GM18508 (cell line): ENCODE results near the gene OCIAD1.
"Not testable (repeated sequence)": the region's sequence is repeated elsewhere in the genome, so short reads cannot be mapped to it uniquely, and the experiment has no call there.

ENCODE experiments used
- ATAC-seq: cut with Tn5 transposase; IDR thresholded peaks from one replicate; pipeline ENCODE4 v1.9.1; 2021; ENCODE audit warnings: moderate number of reproducible peaks; ENCODE audit not compliant: insufficient read depth, unreplicated experiment

The OCIAD1 gene

DNA sequence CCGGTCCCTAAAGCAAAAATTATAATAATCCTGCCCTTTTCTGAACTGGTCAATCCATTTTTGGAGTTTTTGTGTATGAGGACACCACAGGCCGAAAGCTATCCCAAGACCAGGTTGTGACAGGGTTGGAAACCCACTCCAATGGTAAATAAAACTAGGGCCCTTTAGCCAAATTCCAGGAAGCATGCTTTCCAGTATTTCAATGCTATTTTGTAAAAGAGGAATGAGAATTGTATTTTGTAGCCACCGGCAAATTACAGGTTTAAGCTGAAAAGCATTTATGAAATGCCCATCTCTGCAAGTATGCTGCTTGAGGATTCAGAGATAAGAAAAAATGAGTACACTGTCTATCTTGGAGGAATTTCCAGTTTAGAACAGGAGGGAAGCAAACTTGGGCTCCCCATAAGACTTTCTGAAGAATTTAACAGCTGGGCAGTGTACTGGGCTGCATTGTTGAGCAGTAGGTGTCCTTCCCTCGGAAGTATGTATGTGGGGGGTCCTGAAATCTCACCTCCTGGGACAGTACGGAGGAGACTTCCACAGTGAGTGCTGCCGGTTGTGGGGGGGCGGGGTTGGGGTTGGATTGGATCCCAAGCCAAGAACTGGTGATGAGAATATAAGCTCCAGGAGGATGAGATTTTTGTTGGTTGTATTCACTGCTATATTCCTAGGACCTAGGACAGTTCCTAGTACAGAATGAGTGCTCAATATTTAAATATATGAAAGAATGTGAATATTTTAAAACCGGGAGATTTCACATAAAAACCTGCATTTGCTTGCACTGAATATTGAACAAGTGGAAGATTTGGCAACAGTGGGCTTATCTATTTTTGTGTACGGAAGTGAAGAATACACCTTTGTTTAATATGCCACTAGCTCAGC is 48.9 kb downstream of the OCIAD1 start:
- no peak for ATAC-seq

DNA sequence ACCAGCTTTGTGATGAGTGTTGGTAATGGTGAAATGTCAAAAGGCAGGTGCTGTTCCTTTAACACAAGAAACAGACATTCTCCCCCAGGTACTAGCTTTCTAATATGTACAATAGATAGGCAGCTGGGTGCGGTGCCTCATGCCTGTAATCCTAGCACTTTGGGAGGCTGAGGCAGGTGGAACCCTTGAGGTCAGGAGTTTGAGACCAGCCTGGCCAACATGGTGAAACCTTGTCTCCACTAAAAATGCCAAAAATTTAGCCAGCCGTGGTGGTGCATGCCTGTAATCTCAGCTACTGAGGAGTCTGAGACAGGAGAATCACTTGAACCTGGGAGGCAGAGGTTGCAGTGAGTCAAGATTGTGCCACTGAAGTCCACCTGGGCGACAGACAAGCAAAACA is 50.8 kb downstream of the OCIAD1 start:
- ATAC-seq, result not testable (repeated sequence)

- not testable (repeated sequence) for ATAC-seq
These were observed 58.9 kb downstream of the OCIAD1 start for GRCh38 chr4:48889750-48890149.

DNA sequence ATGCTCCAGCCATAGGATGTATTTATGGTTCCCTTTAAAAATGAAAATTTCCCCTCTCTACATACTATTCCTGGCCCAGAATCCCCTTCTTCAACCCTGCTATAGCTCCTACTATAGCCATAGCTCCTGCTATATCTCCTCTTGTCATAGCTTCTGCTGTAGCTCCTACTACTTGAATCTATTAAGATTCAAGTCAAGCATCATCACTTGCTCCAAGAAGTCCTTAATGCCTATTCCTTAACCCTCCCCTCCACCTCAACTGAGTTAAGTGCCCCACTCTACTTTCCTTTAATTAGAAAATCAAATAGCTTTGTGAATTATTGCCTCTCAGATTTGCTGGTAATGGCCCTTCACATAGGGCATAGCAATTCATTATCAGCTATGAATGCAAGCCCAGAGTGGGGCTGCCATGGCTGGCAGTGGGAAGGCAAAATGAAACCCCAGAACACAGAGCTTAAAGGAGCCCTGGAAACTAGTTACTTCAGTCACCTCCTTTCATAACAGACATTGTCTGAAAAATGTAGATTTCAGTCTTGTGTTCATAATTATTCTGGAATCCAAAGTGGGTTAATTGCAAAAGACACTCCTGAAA is 60.2 kb downstream of the OCIAD1 start:
- ATAC-seq, result no peak

DNA sequence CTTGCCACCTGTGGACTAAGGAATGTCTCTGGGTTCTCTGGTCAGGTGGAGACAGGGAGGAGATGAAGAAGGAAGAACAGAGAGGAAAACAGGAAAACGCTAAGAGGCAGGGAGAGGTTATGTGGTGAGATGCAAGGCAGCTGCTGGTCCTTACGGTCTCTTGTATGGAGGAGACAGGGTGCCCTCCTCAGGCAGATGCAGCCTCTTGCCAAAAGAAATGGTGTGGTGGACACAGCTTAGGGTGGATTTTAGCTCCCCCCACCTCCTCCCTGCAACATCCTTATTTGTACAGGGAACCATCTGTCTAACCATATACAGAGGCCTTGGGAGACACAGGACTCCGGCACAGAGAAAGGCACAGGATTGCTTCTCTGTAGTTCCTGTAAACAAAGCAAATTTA is 66.0 kb downstream of the OCIAD1 start:
- no peak for ATAC-seq

DNA sequence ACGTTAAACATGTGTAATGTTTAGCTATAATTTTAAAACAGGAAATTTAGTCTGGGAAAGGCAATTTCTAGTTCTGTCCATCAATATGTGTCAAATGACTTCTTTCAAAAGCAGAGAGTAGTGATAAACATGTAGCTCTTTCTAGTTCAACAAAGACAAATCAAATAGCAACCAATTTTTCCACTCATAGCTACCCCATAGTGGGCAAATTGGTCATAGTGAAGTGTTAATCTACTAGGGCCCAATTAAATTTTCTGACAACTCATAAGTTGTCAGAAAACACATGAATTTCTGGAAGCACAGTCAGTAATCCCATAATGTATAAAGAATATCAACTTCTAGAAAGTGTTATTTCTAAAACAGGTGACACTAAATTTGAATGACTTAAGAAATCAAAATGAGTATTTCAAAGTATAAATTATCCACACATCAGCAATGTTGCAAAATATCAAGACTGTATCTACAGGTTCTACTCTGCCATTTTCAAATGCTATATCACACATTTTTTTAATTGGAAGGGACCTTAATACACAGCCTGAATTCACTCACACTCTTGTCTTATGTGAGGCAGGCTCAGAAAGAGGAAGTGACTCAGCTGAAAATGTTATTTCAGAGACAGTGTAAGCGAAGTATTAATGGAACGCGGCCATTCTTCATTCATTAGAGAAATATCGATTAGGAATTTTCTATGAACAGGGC is 68.0 kb downstream of the OCIAD1 start:
- no peak for ATAC-seq

DNA sequence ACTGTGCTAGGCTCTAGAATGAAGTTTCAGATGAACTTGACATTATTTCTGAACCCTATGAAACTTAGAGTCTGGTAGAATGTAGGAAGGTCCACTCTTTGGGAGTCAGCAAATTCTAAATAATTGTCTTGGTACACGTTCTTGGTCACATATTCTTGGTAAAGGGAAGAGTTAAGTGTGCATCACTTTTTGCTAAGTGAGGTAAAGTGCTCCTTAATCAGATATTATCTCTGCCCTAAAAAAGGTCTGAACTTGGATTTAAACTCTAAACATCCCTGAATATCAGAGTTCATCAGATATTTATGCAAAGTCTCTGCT is 68.5 kb downstream of the OCIAD1 start:
- no peak for ATAC-seq

- no peak for ATAC-seq
These were observed 69.1 kb downstream of the OCIAD1 start for GRCh38 chr4:48899950-48900349.

- no peak for ATAC-seq
These were observed 70.3 kb downstream of the OCIAD1 start for GRCh38 chr4:48901196-48901595.

DNA sequence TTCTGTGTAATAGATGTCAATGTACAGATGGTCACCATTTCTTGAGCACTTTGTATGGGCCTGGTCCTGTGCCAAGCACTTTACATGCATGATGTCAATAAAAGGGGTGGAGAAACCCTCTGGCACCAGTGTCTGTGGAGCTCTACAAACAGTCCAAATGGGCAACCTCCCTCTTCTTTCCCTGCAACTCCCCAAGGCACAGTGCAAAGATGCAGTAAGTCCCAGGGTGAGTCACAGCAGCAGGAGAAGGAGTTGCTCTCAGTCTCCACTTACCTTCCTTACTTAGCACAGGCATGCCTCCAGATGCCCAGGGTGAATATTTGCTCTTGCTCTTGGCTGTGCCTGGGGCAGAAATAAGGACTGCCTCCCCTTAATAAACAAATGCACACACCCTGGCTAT is 71.4 kb downstream of the OCIAD1 start:
- no peak for ATAC-seq

DNA sequence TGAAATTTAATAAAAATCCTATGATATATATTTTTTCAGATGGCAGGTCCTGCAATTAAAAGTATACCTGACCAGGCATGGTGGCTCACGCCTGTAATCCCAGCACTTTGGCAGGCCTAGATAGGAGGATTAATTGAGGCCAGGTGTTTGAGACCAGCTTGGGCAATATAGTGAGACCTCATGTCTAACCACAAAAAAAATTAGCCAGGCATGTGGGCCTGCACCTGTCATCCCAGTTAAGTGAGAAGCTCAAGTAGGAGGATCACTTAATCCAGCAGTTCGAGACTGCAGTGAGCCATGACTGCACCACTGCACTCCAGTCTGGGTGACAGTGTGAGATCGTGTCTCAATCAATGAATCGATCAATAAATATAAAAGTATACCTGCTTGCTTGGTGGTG is 73.2 kb downstream of the OCIAD1 start:
- no peak for ATAC-seq

GRCh38 chr4:48904541-48905142 is 73.8 kb downstream of the OCIAD1 start:
- ATAC-seq, result no peak

GRCh38 chr4:48905363-48906015 is 74.6 kb downstream of the OCIAD1 start:
- ATAC-seq, result no peak

DNA sequence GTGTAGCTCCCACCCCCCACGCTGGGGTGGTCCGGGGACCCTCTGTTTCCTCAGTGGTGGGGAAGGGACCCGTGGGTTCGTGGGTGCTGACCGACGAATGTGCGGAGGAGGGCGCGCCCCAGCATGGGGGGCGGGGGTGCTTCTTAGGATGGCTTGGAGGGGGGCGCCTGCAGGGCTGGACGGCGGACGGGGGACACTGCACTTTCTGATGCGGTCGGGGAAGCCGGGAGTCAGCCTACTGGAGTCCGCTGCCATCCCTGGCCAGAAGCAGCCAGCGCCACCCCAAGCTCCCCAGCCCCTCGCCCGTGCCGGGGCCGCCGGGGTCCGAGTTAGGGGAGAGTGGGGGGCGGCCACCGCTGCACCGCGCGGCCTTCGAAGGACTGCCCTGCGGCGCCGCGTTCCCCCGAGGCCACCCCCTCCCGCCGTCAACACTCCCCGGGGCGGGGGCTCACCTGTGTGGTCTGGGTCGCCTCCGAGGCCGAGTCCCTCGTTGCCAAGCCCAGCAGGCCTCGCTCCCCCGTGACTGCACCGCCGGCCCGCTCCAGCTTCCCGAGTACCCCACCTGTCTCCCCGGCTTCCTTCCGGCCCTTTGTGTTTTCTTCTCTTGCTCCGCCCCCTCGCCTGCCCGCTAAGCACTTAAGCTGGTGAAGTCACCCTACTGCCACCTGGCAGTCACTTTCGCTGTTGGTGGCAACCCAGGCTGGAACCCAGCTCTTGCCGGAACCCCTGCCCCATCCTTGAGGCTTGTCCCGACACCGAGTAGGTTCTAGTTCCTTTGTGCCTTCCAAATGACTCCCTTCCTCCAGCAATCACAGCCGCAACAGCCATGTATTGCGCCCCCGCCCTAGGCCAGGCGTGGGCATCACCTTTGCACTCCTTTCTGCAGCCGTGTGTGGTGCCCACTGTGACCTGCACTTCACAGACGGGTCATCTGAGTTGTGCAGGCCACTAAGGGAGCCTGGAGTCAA is 75.6 kb downstream of the OCIAD1 start, which contains the start of gene OCIAD2:
Gene OCIAD2, minus strand, starts transcription at position 569 of the 968 bp plus-strand sequence. CDS start 2,225 bp downstream, outside the sequence.
- peak; percentile 85 for ATAC-seq

GRCh38 chr4:48907706-48908477 is 77.0 kb downstream of the OCIAD1 start:
- no peak for ATAC-seq

GRCh38 chr4:48908687-48909086 is 77.8 kb downstream of the OCIAD1 start:
- ATAC-seq, result no peak

- no peak for ATAC-seq
These were observed 78.8 kb downstream of the OCIAD1 start for GRCh38 chr4:48909697-48910096.

- ATAC-seq, result no peak
These were observed 79.6 kb downstream of the OCIAD1 start for GRCh38 chr4:48910511-48910910.
